ENCODE data around the gene ABCG4.
A peak's percentile ranks its signal among the peaks of the same experiment; 100 is the strongest.
"Not testable (repeated sequence)": the region's sequence is repeated elsewhere in the genome, so short reads cannot be mapped to it uniquely, and the experiment has no call there.

ABCG4 gene

GRCh38 chr11:119149018-119149785 lies at the start of gene ABCG4:
ABCG4 (plus strand) TSS chr11:119149052; CDS start chr11:119149966, 914 bp downstream.
- DNase-seq (ENCODE audit: insufficient read length, low spot score) (no peak), FAIRE-seq (no peak)
- TF ChIP-seq POLR2A (IDR thresholded peaks at IDR 0.05; ENCODE audit: low read depth, low read length) = no peak

- no peak for FAIRE-seq
- TF ChIP-seq POLR2A (IDR thresholded peaks at IDR 0.05; ENCODE audit: low read depth, low read length) = no peak
- DNase-seq (ENCODE audit: insufficient read length, low spot score) = no peak
Measured at GRCh38 chr11:119099711-119100110, 49.1 kb upstream of the ABCG4 start.

- DNase-seq (ENCODE audit: insufficient read length, low spot score) (no peak), FAIRE-seq (no peak)
- TF ChIP-seq POLR2A (IDR thresholded peaks at IDR 0.05; ENCODE audit: low read depth, low read length) = no peak
Measured at GRCh38 chr11:119100246-119100970, 48.4 kb upstream of the ABCG4 start.

- no peak for TF ChIP-seq POLR2A (IDR thresholded peaks at IDR 0.05; ENCODE audit: low read depth, low read length)
- FAIRE-seq (no peak), DNase-seq (ENCODE audit: insufficient read length, low spot score) (no peak)
Measured at GRCh38 chr11:119100994-119101758, 47.7 kb upstream of the ABCG4 start.

- FAIRE-seq (peak; percentile 58), DNase-seq (ENCODE audit: insufficient read length, low spot score) (peak; percentile 59)
- TF ChIP-seq POLR2A (IDR thresholded peaks at IDR 0.05; ENCODE audit: low read depth, low read length) = peak; percentile 0; the same call in 1 of the 2 replicates
Measured at GRCh38 chr11:119101759-119102423, 47.0 kb upstream of the ABCG4 start, which contains the start of gene DPAGT1. DPAGT1 (minus strand) TSS chr11:119101853; CDS start chr11:119101655, 198 bp downstream.

- DNase-seq (ENCODE audit: insufficient read length, low spot score); FAIRE-seq: not testable (repeated sequence)
Measured at GRCh38 chr11:119103161-119103664, 45.6 kb upstream of the ABCG4 start.

- DNase-seq (ENCODE audit: insufficient read length, low spot score) (no peak), FAIRE-seq (no peak)
- no peak for TF ChIP-seq POLR2A (IDR thresholded peaks at IDR 0.05; ENCODE audit: low read depth, low read length)
Measured at GRCh38 chr11:119103793-119104192, 45.1 kb upstream of the ABCG4 start.

GRCh38 chr11:119106564-119107537 lies 42.0 kb upstream of the ABCG4 start, which contains the start of gene C2CD2L:
C2CD2L (plus strand) TSS chr11:119107344; CDS start chr11:119107742, 398 bp downstream.
- FAIRE-seq (no peak), DNase-seq (ENCODE audit: insufficient read length, low spot score) (peak; percentile 72)
- peak; percentile 51; the same call in 1 of the 2 replicates for TF ChIP-seq POLR2A (IDR thresholded peaks at IDR 0.05; ENCODE audit: low read depth, low read length)

- no peak for TF ChIP-seq POLR2A (IDR thresholded peaks at IDR 0.05; ENCODE audit: low read depth, low read length)
- FAIRE-seq (no peak), DNase-seq (ENCODE audit: insufficient read length, low spot score) (no peak)
Measured at GRCh38 chr11:119107538-119108145, 41.2 kb upstream of the ABCG4 start.

- FAIRE-seq = peak; percentile 53
- no peak for TF ChIP-seq POLR2A (IDR thresholded peaks at IDR 0.05; ENCODE audit: low read depth, low read length)
- peak; percentile 35 for DNase-seq (ENCODE audit: insufficient read length, low spot score)
Measured at GRCh38 chr11:119108146-119108856, 40.6 kb upstream of the ABCG4 start.

GRCh38 chr11:119108857-119109221 lies 40.0 kb upstream of the ABCG4 start:
- FAIRE-seq (no peak), DNase-seq (ENCODE audit: insufficient read length, low spot score) (no peak)
- no peak for TF ChIP-seq POLR2A (IDR thresholded peaks at IDR 0.05; ENCODE audit: low read depth, low read length)
